T-helper 17 cell (primary cell): Measurements from ENCODE around the gene UNC45B. TPM values are rescaled to one million over a fixed set of nuclear protein-coding genes. Genes with fewer than 3 reads are reported as not detected.
"Not testable (repeated sequence)": the region's sequence is repeated elsewhere in the genome, so short reads cannot be mapped to it uniquely, and the experiment has no call there.

Source experiments
- ATAC-seq: fragments of 150-1000 bp; cut with Tn5 transposase; 2 replicates; pipeline ENCODE4 v1.10.0; 2021; ENCODE audit warnings: mild to moderate bottlenecking, moderate library complexity
- DNase-seq, 3 donors: peaks; one replicate each; pipeline versions ENCODE4 v3.0.0 to v3.0.0-alpha.2; 2020 to 2021
- H3K9me3 ChIP-seq: one replicate; pipeline ENCODE4 v1.7.0; 2013; ENCODE audit warnings: low read length, mild to moderate bottlenecking; ENCODE audit not compliant: control insufficient read depth, poor library complexity, severe bottlenecking
- H3K27ac Mint-ChIP-seq: one replicate; pipeline ENCODE4 v1.8.0; 2022; ENCODE audit warnings: mild to moderate bottlenecking, moderate library complexity, mixed read lengths
- H3K27me3 Mint-ChIP-seq: one replicate; pipeline ENCODE4 v1.8.0; 2022; ENCODE audit warnings: mixed read lengths
- H3K36me3 Mint-ChIP-seq: one replicate; pipeline ENCODE4 v1.8.0; 2022; ENCODE audit warnings: low read depth, mixed read lengths
- H3K4me1 Mint-ChIP-seq: one replicate; pipeline ENCODE4 v1.8.0; 2022; ENCODE audit warnings: mild to moderate bottlenecking, mixed read lengths
- H3K4me3 Mint-ChIP-seq: one replicate; pipeline ENCODE4 v1.8.0; 2022; ENCODE audit warnings: mild to moderate bottlenecking, moderate library complexity, mixed read lengths
- total RNA-seq, 4 donors: library from RNA in 2 of 4; stranded (reverse) in 2 of 4; gene quantifications; one replicate each; pipeline ENCODE4 v1.2.3 and lab custom pipeline; 2022 to 2026

The UNC45B gene
- total RNA-seq, 2 donors from 2014 or later = 0.15 to 0.23 TPM

DNA sequence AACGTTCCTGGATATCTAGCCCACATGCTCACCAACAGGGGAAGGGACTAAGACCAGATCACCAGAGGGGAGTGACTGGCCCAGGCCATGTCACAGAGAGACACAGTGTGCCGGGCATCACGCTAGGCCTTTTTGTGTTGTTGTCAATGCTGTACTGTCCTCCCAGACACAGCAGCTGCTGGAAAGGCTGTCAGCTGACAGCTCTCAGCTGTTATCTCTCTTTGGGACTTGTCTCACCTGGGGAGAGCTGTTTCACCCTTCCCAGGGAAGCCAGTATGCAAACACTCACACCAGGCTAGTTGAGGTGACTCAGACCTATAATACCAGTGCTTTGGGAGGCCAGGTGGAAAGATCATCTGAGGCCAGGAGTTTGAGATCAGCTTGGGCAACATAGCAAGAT is 19.4 kb downstream of the UNC45B start:
- H3K9me3 ChIP-seq = no peaks in the 10 kb centered on the region
- Mint-ChIP-seq H3K4me1 (peaks cover 19% of the 10 kb centered on the region), H3K36me3 (no peaks in the 10 kb centered on the region), H3K4me3 (no peak overlapping the region), H3K27me3 (no peaks in the 10 kb centered on the region), H3K27ac (no peak overlapping the region)
- ATAC-seq (no peak), DNase-seq (no peak)

DNA sequence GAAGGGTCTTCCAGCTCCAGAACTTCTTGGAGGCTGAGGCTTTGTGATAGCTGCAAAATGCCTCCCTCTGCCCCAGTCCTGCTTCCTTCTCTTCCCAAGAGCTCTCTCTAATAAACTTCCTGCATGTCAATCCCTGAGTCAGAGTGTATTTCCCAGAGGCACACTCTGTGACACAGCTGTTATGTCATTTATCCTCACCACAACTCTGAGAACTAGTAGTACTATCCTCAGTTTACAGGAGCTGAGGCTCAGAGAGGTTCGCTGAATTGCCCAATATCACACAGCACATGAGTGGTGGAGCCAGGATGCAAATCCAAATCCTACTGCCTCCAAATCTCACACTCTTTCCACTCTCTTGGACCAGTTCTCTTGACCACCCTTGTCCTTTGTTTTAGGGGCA is 20.0 kb downstream of the UNC45B start:
- H3K27ac Mint-ChIP-seq = no peak overlapping the region
- H3K27me3 Mint-ChIP-seq = no peaks in the 10 kb centered on the region
- DNase-seq = no peak
- no peak overlapping the region for H3K4me3 Mint-ChIP-seq
- H3K9me3 ChIP-seq = no peaks in the 10 kb centered on the region
- peaks cover 19% of the 10 kb centered on the region for H3K4me1 Mint-ChIP-seq
- H3K36me3 Mint-ChIP-seq = no peaks in the 10 kb centered on the region
- no peak for ATAC-seq

DNA sequence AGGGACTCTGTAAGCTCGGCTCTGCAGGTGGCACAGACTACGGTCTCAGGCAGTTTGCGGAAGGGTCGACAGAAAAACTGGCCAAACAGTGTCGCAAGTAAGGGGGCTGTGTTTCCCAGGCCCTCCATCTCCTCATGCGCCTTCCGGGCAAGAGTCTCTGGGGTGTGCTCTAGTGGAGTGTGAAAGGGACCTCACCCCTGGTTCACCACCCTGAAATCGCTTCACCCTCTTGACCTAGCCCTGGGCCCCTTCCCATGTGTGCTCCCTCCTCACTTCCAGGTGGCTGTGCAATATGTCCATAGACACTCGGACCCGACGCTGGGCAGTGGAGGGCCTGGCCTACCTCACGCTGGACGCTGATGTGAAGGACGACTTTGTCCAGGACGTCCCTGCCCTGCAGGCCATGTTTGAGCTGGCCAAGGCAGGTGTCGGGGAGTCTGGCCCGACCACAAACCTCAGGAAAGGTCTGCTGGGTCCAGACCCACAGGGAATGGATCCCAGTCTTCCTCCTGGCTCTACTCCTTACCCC is 22.3 kb downstream of the UNC45B start:
- no peak overlapping the region for H3K27ac Mint-ChIP-seq
- H3K36me3 Mint-ChIP-seq = no peaks in the 10 kb centered on the region

DNA sequence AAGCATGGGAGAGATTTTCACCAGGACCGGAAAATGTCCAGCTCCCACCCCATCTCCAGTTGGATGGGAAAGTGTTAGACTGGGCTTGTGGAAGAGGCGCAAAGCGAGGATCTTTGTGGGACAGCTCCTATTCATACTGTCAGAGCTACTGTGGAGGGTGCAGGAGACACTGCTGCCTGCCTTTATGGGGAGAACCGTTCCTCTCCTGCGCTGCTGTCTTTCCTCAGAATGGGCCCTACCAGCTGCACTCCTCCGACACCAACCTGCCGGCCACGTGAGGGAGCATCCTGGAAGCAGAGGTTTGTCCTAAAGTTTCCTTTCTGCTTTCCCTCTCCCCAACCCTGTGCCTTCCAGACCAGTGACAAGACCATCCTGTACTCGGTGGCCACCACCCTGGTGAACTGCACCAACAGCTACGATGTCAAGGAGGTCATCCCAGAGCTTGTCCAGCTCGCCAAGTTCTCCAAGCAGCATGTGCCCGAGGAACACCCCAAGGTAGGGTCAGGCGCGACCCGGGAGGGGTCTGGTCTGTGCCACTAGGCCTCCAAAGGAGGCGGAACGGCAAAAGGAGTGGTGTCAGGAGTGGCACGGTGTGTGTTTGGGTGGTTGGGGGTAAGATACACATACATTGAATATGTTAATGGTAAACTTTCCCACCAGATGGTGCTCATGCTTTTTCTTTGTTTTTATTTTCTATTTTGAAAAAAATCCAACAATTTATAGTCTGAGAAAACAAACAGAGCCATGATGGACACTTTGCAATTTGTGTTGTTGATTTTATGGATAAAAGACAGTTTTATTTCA is 23.6 kb downstream of the UNC45B start:
- Mint-ChIP-seq H3K27ac (peak overlapping the region; percentile 62), H3K36me3 (no peaks in the 10 kb centered on the region), H3K4me3 (peak overlapping the region; percentile 64), H3K4me1 (peaks cover 21% of the 10 kb centered on the region), H3K27me3 (no peaks in the 10 kb centered on the region)
- H3K9me3 ChIP-seq = no peaks in the 10 kb centered on the region
- DNase-seq (peak in 1 of 3 donors; percentile 22), ATAC-seq (peak; percentile 79)

More for the DNA sequence above, 22.3 kb downstream of the UNC45B start:
- H3K4me1 Mint-ChIP-seq = peaks cover 16% of the 10 kb centered on the region
- no peaks in the 10 kb centered on the region for H3K9me3 ChIP-seq
- DNase-seq = no peak
- no peak for ATAC-seq
- no peak overlapping the region for H3K4me3 Mint-ChIP-seq
- H3K27me3 Mint-ChIP-seq = no peaks in the 10 kb centered on the region

DNA sequence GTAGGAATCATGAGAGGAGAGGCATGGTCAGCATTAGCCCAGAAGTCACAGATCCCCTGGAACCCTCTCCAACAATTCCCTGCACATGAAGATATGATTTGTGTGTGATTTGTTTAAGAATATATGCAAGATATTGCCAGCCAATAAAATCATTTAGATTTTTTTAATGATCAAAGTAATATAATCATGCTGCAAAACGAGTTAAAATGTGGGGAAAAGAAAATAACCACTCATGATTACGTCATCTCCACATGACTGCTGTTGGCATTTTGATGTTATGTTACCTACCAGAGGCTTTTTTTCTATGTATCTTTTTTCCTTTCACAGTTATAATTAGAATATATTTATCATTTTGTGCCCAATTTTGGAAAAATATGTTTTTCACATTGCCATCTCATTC is 24.2 kb downstream of the UNC45B start:
- Mint-ChIP-seq H3K4me3 (peak overlapping the region; percentile 64), H3K27ac (peak overlapping the region; percentile 65), H3K27me3 (no peaks in the 10 kb centered on the region), H3K36me3 (no peaks in the 10 kb centered on the region), H3K4me1 (peaks cover 24% of the 10 kb centered on the region)
- ATAC-seq (peak; percentile 76), DNase-seq (no peak)
- H3K9me3 ChIP-seq = no peaks in the 10 kb centered on the region

DNA sequence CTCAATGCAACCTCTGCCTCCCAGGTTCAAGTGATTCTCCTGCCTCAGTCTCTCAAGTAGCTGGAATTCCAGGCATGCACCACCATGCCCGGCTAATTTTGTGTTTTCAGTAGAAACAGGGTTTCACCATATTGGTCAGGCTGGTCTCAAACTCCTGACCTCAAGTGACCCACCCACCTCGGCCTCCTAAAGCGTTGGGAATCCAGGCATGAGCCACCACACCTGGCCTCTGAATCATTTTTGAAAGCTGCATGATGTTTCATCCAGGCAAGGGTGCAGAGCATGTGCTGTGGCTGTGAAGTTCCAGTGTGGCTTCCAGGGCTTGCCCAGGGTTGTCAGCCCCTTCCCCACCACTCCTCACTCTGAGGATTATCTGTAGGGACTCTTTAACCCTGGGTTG is 24.7 kb downstream of the UNC45B start:
- H3K9me3 ChIP-seq, H3K36me3 Mint-ChIP-seq, DNase-seq, H3K27me3 Mint-ChIP-seq, ATAC-seq, H3K4me3 Mint-ChIP-seq: not testable (repeated sequence)
- peak overlapping the region; percentile 65 for H3K27ac Mint-ChIP-seq
- H3K4me1 Mint-ChIP-seq = peaks cover 29% of the 10 kb centered on the region

DNA sequence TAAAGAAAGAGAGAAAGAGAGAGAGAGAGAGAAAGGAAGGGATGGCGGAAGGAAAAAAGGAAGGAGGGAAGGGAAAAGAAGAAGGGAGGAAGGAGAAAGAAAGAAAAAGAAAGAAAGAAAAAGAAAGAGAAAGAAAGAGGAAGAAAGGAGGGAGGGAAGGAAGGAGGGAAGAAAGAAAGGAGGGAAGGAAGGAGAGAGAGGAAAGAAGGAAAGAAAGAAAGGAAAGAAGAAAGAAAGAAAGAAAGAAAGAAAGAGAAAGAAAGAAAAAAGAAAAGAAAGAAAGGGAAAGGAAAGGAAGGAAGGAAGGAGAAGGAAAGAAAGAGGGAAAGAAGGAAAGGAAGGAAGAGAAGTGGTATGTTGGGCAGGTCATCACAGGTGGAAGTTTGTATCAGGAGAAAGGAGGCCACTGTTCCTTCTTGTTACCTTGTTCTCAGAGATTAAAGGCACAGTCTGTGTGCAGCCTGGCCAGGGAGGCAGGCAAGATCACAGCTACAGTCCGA is 27.3 kb downstream of the UNC45B start:
- no peaks in the 10 kb centered on the region for H3K9me3 ChIP-seq
- Mint-ChIP-seq H3K36me3 (peaks cover 2% of the 10 kb centered on the region), H3K27ac (peak overlapping the region; percentile 96), H3K4me3 (peak overlapping the region; percentile 68), H3K4me1 (peaks cover 41% of the 10 kb centered on the region), H3K27me3 (no peaks in the 10 kb centered on the region)
- no peak for DNase-seq
- ATAC-seq = no peak

DNA sequence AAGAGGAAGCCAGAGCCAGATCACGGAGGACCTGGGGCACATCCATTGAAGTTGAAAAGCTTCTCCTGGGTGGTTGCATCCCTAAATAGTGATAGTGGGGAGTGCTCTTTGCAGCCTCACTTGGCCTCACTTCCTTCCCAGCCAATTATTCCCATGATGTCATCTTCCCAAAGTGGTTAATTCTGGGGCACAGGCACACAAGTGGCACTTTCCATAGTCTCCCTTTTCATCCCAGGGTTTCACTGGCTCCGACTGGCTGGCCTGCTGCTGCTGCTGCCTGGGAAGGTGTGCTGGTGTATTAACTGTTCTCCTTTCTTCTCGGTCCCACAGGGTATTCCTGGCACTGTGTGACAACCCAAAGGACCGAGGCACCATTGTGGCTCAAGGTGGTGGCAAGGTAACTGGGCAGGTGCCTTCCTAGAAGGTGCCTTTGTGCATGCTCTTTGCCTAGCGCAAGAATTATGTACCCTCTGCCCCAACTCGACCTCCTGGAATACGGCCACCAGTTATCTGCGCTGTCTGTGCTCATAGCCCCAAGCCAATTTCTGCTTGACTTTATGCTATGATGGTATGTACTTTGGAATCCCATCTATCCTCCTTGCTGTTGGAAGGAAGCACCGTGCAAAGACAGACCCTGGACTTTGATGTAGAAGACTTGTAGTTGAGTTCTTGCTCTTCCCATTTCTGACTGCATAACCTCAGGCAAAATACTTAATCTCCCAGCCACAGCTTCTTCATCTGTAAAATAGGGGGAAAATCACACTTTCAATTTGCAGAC is 28.2 kb downstream of the UNC45B start:
- H3K4me3 Mint-ChIP-seq = peak overlapping the region; percentile 28
- H3K27ac Mint-ChIP-seq = peak overlapping the region; percentile 96
- ATAC-seq = no peak
- peaks cover 47% of the 10 kb centered on the region for H3K4me1 Mint-ChIP-seq
- no peak for DNase-seq
- H3K36me3 Mint-ChIP-seq = peaks cover 2% of the 10 kb centered on the region
- H3K9me3 ChIP-seq = no peaks in the 10 kb centered on the region
- H3K27me3 Mint-ChIP-seq = no peaks in the 10 kb centered on the region

DNA sequence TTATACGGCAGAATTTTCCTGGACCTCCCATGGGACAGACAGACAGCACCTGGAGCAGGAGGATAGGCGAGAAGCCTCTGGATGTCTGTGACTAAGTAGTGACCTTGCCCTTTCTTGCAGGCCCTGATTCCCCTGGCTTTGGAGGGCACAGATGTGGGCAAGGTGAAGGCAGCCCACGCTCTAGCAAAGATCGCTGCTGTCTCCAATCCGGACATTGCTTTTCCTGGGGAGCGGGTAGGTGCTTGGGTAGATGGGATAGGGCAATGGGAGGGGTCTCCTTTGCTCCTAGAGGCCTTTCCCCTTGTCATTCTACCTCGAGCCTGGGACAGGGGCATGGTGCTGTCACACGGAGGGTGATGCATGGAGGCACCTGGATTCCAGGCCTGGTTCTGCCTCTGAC is 29.3 kb downstream of the UNC45B start:
- no peak overlapping the region for H3K4me3 Mint-ChIP-seq
- no peak for ATAC-seq
- peaks cover 44% of the 10 kb centered on the region for H3K4me1 Mint-ChIP-seq
- peak overlapping the region; percentile 96 for H3K27ac Mint-ChIP-seq
- no peak for DNase-seq
- H3K9me3 ChIP-seq = no peaks in the 10 kb centered on the region
- no peaks in the 10 kb centered on the region for H3K27me3 Mint-ChIP-seq
- peaks cover 2% of the 10 kb centered on the region for H3K36me3 Mint-ChIP-seq

DNA sequence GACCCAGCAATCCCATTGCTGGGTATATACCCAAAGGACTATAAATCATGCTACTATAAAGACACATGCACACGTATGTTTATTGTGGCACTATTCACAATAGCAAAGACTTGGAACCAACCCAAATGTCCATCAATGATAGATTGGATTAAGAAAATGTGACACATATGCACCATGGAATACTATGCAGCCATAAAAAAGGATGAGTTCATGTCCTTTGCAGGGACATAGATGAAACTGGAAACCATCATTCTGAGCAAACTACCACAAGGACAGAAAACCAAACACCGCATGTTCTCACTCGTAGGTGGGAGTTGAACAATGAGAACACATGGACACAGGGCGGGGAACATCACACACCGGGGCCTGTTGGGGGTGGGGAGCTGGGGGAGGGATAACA is 31.8 kb downstream of the UNC45B start:
- ATAC-seq, H3K4me3 Mint-ChIP-seq, H3K36me3 Mint-ChIP-seq, DNase-seq, H3K27me3 Mint-ChIP-seq, H3K9me3 ChIP-seq: not testable (repeated sequence)
- peak overlapping the region; percentile 39 for H3K27ac Mint-ChIP-seq
- H3K4me1 Mint-ChIP-seq = peaks cover 48% of the 10 kb centered on the region

DNA sequence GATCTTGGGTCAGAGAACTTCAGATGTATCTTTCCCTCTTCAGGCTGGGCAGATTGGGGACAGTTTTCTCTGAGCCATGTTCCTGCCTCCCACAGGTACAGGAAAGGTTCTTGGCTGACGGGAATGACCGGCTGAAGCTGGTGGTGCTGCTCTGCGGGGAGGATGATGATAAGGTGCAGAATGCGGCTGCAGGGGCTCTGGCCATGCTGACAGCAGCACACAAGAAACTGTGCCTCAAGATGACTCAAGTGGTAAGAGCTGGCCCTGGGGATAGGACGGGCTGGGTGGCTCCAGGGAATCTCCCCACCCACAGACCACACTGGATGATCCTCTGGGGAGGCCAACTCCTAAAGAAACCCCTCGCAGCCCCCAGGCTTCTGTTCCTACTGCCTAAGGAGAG is 35.7 kb downstream of the UNC45B start:
- H3K27me3 Mint-ChIP-seq = no peaks in the 10 kb centered on the region
- H3K4me1 Mint-ChIP-seq = peaks cover 35% of the 10 kb centered on the region
- no peak overlapping the region for H3K27ac Mint-ChIP-seq
- no peaks in the 10 kb centered on the region for H3K36me3 Mint-ChIP-seq
- DNase-seq (no peak), ATAC-seq (no peak)
- no peaks in the 10 kb centered on the region for H3K9me3 ChIP-seq
- H3K4me3 Mint-ChIP-seq = no peak overlapping the region

DNA sequence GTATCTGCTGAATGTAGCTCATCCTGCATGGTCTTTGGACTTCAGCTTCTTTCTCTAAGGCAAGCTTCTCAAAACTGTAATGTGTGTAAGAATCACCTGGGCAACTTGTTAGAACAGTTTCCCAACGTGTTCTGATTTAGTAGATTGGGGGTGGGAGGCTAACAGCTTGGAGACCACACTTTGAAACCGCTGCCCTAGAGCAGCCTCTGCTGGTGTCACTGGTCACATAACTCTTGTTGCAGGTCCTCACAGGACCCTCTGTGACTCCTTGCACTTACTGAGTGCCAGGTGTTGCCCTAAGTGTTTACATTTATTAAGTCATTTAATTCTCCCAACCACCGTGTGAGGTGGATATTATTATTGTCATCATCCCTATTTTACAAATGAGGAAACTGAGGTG is 36.7 kb downstream of the UNC45B start:
- ATAC-seq (no peak), DNase-seq (no peak)
- Mint-ChIP-seq H3K27ac (no peak overlapping the region), H3K36me3 (no peaks in the 10 kb centered on the region), H3K27me3 (no peaks in the 10 kb centered on the region), H3K4me3 (no peak overlapping the region), H3K4me1 (peaks cover 39% of the 10 kb centered on the region)
- H3K9me3 ChIP-seq = no peaks in the 10 kb centered on the region

DNA sequence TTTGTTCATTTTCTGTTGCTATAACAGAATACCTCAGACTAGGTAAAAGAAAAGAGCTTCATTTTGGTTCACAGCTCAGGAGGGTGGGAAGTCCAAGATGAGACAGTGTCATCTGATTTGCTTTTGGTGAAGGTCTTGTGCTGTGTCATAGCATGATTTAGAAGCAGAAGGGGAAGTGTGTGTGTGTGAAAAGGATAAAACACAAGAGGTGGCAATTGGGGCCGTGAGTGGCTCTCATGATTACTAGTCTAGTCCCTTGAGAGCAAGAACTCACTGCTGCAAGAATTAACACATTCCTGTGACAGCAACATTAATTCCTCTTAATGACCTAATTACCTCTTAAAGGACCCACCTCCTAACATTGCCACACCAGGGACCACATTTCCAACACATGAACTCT is 38.2 kb downstream of the UNC45B start:
- H3K36me3 Mint-ChIP-seq = no peaks in the 10 kb centered on the region
- ATAC-seq (no peak), DNase-seq (no peak)
- no peaks in the 10 kb centered on the region for H3K9me3 ChIP-seq
- H3K4me1 Mint-ChIP-seq = peaks cover 32% of the 10 kb centered on the region
- H3K27me3 Mint-ChIP-seq = no peaks in the 10 kb centered on the region
- H3K27ac Mint-ChIP-seq = no peak overlapping the region
- H3K4me3 Mint-ChIP-seq = no peak overlapping the region
